Mesenchymal stem cell (in vitro differentiated cells and primary cell): ENCODE data around the gene MAN1B1.

Experiments
- DNase-seq: peaks from one replicate; pipeline ENCODE4 v3.0.0-alpha.2; 2013
- H2AFZ ChIP-seq: one replicate; pipeline ENCODE4 v1.6.1; 2013; ENCODE audit warnings: low read depth, mild to moderate bottlenecking, control low read depth, inconsistent platforms, low read length, moderate library complexity
- H2AK5ac ChIP-seq: 2 replicates; pipeline ENCODE4 v1.6.1; 2013; ENCODE audit warnings: low read length, moderate library complexity, mild to moderate bottlenecking, inconsistent platforms; ENCODE audit not compliant: severe bottlenecking
- H2BK120ac ChIP-seq: one replicate; pipeline ENCODE4 v1.6.1; 2013; ENCODE audit warnings: low read depth, mild to moderate bottlenecking, inconsistent platforms, low read length, moderate library complexity
- H2BK12ac ChIP-seq, 2 experiments: one replicate each; pipeline ENCODE4 v1.6.1; 2013; ENCODE audit warnings: inconsistent platforms in 2 of 2, low read length in 2 of 2, mild to moderate bottlenecking in 2 of 2, moderate library complexity in 2 of 2, control low read depth in 1 of 2
- H2BK15ac ChIP-seq: one replicate; pipeline ENCODE4 v1.6.1; 2013; ENCODE audit warnings: mild to moderate bottlenecking, low read depth, inconsistent platforms; ENCODE audit not compliant: poor library complexity, severe bottlenecking
- H2BK5ac ChIP-seq: 2 replicates; pipeline ENCODE4 v1.6.1; 2013; ENCODE audit warnings: low read depth, mild to moderate bottlenecking, low read length, control low read depth, inconsistent platforms; ENCODE audit not compliant: poor library complexity, severe bottlenecking
- H3K14ac ChIP-seq, 2 experiments: one replicate each; pipeline ENCODE4 v1.6.1; 2013; ENCODE audit warnings: inconsistent platforms in 2 of 2, low read length in 2 of 2, control low read depth in 1 of 2, mild to moderate bottlenecking in 1 of 2, moderate library complexity in 1 of 2
- H3K18ac ChIP-seq, 2 experiments: one replicate each; pipeline ENCODE4 v1.6.1; 2013; ENCODE audit warnings: inconsistent platforms in 2 of 2, low read length in 2 of 2, control low read depth in 1 of 2, low read depth in 1 of 2, mild to moderate bottlenecking in 1 of 2
- H3K23ac ChIP-seq, 2 experiments: one replicate each; pipeline ENCODE4 v1.6.1; 2013; ENCODE audit warnings: inconsistent platforms in 2 of 2, low read length in 2 of 2, mild to moderate bottlenecking in 2 of 2, moderate library complexity in 2 of 2, control low read depth in 1 of 2
- H3K27ac ChIP-seq: 2 replicates; pipeline ENCODE4 v1.5.1; 2013; ENCODE audit warnings: mild to moderate bottlenecking, moderate library complexity, low read length, control low read depth, inconsistent platforms; ENCODE audit not compliant: poor library complexity, severe bottlenecking
- H3K27me3 ChIP-seq, 2 experiments: 2 replicates each; pipeline versions ENCODE4 v1.6.1 to v1.7.0; 2013; ENCODE audit warnings: low read length in 2 of 2, mild to moderate bottlenecking in 2 of 2, moderate library complexity in 2 of 2, control low read depth in 1 of 2, inconsistent platforms in 1 of 2; ENCODE audit not compliant: control insufficient read depth in 1 of 2, insufficient read depth in 1 of 2
- H3K36me3 ChIP-seq, 2 experiments: 2 replicates each; pipeline versions ENCODE4 v1.6.1 to v1.7.0; 2013; ENCODE audit warnings: low read length in 2 of 2, control low read depth in 1 of 2, inconsistent platforms in 1 of 2, low read depth in 1 of 2, mild to moderate bottlenecking in 1 of 2; ENCODE audit not compliant: insufficient read depth in 2 of 2, control insufficient read depth in 1 of 2
- H3K4ac ChIP-seq, 2 experiments: one replicate each; pipeline ENCODE4 v1.6.1; 2013; ENCODE audit warnings: inconsistent platforms in 2 of 2, low read length in 2 of 2, mild to moderate bottlenecking in 2 of 2, moderate library complexity in 2 of 2, control low read depth in 1 of 2, low read depth in 1 of 2
- H3K4me1 ChIP-seq: 2 replicates; pipeline ENCODE4 v1.6.1; 2013; ENCODE audit warnings: low read depth, low read length, control low read depth; ENCODE audit not compliant: control insufficient read depth, insufficient read depth
- H3K4me2 ChIP-seq: 2 replicates; pipeline ENCODE4 v1.6.1; 2013; ENCODE audit warnings: low read length, mild to moderate bottlenecking, inconsistent platforms; ENCODE audit not compliant: poor library complexity, severe bottlenecking
- H3K4me3 ChIP-seq, 2 experiments: 2 replicates each; pipeline versions ENCODE4 v1.5.1 to v1.7.0; 2013; ENCODE audit warnings: low read length in 2 of 2, mild to moderate bottlenecking in 2 of 2, control low read depth in 1 of 2, low read depth in 1 of 2; ENCODE audit not compliant: insufficient read depth in 1 of 2
- H3K79me1 ChIP-seq: replicated peaks from 2 replicates; pipeline ENCODE4 v1.6.1; 2013; ENCODE audit warnings: mild to moderate bottlenecking, control low read depth, low read length, inconsistent platforms; ENCODE audit not compliant: poor library complexity, severe bottlenecking
- H3K9ac ChIP-seq: 2 replicates; pipeline ENCODE4 v1.7.0; 2013; ENCODE audit warnings: mild to moderate bottlenecking, low read length, moderate library complexity
- H3K9me3 ChIP-seq: 2 replicates; pipeline ENCODE4 v1.7.0; 2013; ENCODE audit warnings: mild to moderate bottlenecking, low read length; ENCODE audit not compliant: control insufficient read depth
- H4K8ac ChIP-seq: one replicate; pipeline ENCODE4 v1.6.1; 2013; ENCODE audit warnings: inconsistent platforms, mild to moderate bottlenecking, low read length, moderate library complexity
- H4K91ac ChIP-seq: one replicate; pipeline ENCODE4 v1.6.1; 2013; ENCODE audit warnings: mild to moderate bottlenecking, low read length, inconsistent platforms
- WGBS: methylation state at CpG from one replicate; pipeline ENCODE4 v1.1.7; 2013; ENCODE audit warnings: mixed read lengths; 5-methylcytosine and 5-hydroxymethylcytosine counted together

The MAN1B1 gene

DNA sequence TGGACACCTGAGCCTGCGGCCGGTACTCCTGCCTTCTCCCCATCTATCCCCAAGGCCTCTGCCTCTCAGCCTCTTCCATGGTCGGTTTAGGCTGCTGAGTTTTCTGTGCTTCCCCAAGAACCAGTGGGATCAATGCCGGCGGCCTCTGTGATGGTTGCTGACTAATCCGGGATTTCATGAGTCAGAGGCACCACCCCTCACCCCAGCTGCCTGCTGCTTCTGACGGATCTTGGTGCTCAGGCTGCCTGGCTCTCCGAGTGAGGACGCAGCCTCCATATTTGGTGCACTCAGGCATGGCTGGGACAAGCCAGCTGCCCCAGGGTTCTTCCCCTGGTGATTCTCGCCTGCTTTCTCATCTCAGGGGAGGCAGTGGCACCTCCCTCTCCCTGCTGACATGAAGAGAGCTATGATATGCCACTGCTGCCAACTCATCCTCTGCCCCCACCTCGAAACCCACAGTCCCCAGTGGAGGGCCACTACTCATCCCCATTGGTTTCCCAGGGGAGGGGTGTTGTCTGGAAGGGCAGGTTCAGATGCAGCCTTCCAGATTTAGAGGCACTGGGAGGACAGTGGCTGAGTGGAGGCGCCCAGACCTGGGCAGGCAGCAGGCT, 3.3 kb upstream of the MAN1B1 start:
- peak overlapping the region; percentile 74 for H3K9ac ChIP-seq

DNA sequence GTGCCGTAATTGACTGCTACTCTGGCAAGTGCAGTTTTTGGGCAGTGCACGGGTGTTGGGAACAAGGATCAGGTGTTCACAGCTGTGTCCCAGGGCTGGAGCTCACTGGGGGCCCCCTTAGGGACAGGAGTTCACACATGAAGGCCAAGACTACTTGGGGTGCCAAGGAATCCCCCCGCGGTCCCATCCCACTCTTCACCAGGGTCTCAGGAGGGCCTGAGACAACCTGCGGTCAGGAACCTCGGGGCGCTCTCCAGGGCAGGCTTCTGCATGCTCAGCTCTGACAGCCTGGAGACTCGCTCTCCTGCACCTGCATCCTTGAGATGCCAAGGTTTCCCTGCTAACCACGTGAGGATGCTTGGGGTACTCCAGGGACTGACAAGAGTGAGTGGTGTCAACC, 2.3 kb upstream of the MAN1B1 start:
- H4K91ac ChIP-seq, result no peak overlapping the region
- H3K36me3 ChIP-seq, result peaks cover 40 to 48% of the 10 kb centered on the region in 2 experiments
- no peak overlapping the region for H2BK5ac ChIP-seq
- H3K79me1 ChIP-seq, result peaks cover 37% of the 10 kb centered on the region
- H2BK120ac ChIP-seq, result no peak overlapping the region
- H2BK12ac ChIP-seq, result peak overlapping the region in 1 of 2 experiments; percentile 34
- no peak overlapping the region for H3K23ac ChIP-seq
- H4K8ac ChIP-seq, result peak overlapping the region; percentile 61
- H3K9me3 ChIP-seq, result no peaks in the 10 kb centered on the region
- no peak overlapping the region for H3K4ac ChIP-seq
- H3K18ac ChIP-seq, result no peak overlapping the region
- peaks cover 42% of the 10 kb centered on the region for H3K4me1 ChIP-seq
- H3K4me2 ChIP-seq, result no peak overlapping the region
- no peak overlapping the region for H2BK15ac ChIP-seq
- no peak overlapping the region for H3K4me3 ChIP-seq
- H3K27me3 ChIP-seq, result no peaks in the 10 kb centered on the region
- H3K9ac ChIP-seq, result peak overlapping the region; percentile 62
- H2AK5ac ChIP-seq, result peak overlapping the region; percentile 11
- H3K27ac ChIP-seq, result peak overlapping the region; percentile 85
- no peak for DNase-seq
- 85% methylated on average over 8 of the region's 9 CpGs for WGBS
- H3K14ac ChIP-seq, result no peak overlapping the region
- no peak overlapping the region for H2AFZ ChIP-seq

More for the DNA sequence above, 3.3 kb upstream of the MAN1B1 start:
- peak overlapping the region; percentile 70 for H2AK5ac ChIP-seq
- peak overlapping the region; percentile 92 for H4K91ac ChIP-seq
- no peak overlapping the region for H2AFZ ChIP-seq
- H3K9me3 ChIP-seq, result no peaks in the 10 kb centered on the region
- H3K27ac ChIP-seq, result peak overlapping the region; percentile 85
- H2BK120ac ChIP-seq, result no peak overlapping the region
- peak overlapping the region in 1 of 2 experiments; percentile 37 for H2BK12ac ChIP-seq
- no peak overlapping the region for H2BK5ac ChIP-seq
- peak overlapping the region in 1 of 2 experiments; percentile 9 for H3K14ac ChIP-seq
- peaks cover 36% of the 10 kb centered on the region for H3K79me1 ChIP-seq
- peak overlapping the region; percentile 9 to 25 for H3K4me3 ChIP-seq
- H2BK15ac ChIP-seq, result peak overlapping the region; percentile 62
- H3K27me3 ChIP-seq, result no peaks in the 10 kb centered on the region
- DNase-seq, result peak; percentile 97
- 16% methylated on average over 11 of the region's 12 CpGs for WGBS
- H4K8ac ChIP-seq, result peak overlapping the region; percentile 10
- peak overlapping the region; percentile 8 for H3K4me2 ChIP-seq
- peak overlapping the region; percentile 53 to 78 for H3K4ac ChIP-seq
- peaks cover 45% of the 10 kb centered on the region for H3K4me1 ChIP-seq
- peaks cover 45 to 48% of the 10 kb centered on the region in 2 experiments for H3K36me3 ChIP-seq
- peak overlapping the region; percentile 11 to 64 for H3K18ac ChIP-seq
- no peak overlapping the region for H3K23ac ChIP-seq

DNA sequence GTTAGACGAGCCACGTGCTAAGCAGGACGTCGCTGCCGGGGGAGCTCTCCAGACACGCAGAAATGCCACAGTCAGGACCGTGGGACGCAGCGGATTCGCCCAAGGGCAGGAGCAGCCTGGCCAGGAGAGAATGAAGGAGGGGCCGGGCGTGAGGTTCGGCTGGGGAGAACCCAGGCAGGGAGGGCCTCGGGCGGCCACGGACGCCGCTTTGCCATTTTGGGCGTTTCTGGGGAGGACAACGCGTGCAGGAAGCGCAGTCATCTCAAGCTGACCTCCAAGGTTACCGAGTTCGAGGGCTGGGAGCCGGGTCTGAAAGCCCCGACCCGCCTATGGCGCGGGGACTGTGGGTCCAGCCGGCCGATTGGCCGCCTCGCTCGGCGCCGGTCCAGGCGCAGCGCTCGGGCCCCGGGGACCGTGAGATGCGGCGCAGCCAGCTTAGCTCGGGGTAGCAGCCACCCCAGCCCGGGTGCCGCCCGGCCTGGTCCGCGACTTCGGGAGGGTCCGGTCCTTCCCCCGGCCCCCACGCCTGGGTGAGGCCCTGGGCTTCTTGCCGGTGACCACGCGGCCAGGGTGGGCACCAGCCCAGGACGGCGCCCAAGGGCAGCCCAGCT, 760 bp upstream of the MAN1B1 start:
- Histone ChIP-seq H2BK5ac (peak overlapping the region; percentile 69), H3K9me3 (no peaks in the 10 kb centered on the region), H3K4me2 (peak overlapping the region; percentile 87), H3K23ac (peak overlapping the region in 1 of 2 experiments; percentile 29), H4K91ac (peak overlapping the region; percentile 92), H3K4ac (peak overlapping the region; percentile 94 to 97), H3K18ac (peak overlapping the region; percentile 34 to 55), H2AFZ (no peak overlapping the region), H2BK120ac (peak overlapping the region; percentile 93), H4K8ac (peak overlapping the region; percentile 78), H3K36me3 (peaks cover 40 to 42% of the 10 kb centered on the region in 2 experiments), H3K4me1 (peaks cover 42% of the 10 kb centered on the region), H3K4me3 (peak overlapping the region; percentile 71 to 90), H3K79me1 (peaks cover 39% of the 10 kb centered on the region), H2BK12ac (peak overlapping the region; percentile 46 to 59), H3K27me3 (no peaks in the 10 kb centered on the region), H3K27ac (peak overlapping the region; percentile 45), H2BK15ac (no peak overlapping the region), H3K14ac (peak overlapping the region in 1 of 2 experiments; percentile 96), H3K9ac (peak overlapping the region; percentile 91), H2AK5ac (peak overlapping the region; percentile 35)
- DNase-seq, result peak; percentile 65
- 2% methylated on average over 51 of the region's 58 CpGs for WGBS

DNA sequence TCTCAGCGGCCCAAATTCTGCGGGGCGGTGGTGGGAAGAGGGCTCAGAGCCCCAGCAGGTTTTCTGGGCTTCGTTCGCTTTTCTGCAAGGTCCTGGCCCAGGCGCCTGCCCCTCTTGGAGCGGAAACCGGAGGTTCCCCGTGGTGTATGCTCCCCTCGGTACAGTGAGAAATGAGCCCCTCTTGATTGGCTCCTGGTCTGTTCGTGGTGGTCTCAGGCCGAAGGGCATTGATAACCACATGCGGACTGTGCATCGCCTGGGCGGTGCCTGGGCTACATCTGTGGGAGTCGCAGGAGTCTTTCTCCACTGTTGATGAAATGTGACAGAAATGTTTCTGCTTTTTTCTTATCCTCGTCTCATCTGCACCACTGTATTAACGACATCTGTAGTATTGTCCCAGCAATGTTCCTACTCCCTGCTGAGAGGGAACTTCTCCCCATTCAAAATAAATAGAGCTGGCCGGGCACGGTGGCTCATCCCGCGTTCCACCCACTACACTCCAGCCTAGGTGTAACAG, 682 bp downstream of the MAN1B1 start:
- Histone ChIP-seq H3K4me2 (peak overlapping the region; percentile 89), H3K4ac (peak overlapping the region; percentile 60 to 76), H3K27me3 (no peaks in the 10 kb centered on the region), H2BK12ac (no peak overlapping the region), H2AK5ac (no peak overlapping the region), H2AFZ (peak overlapping the region; percentile 87), H2BK15ac (peak overlapping the region; percentile 44), H3K36me3 (peaks cover 28 to 41% of the 10 kb centered on the region in 2 experiments), H4K8ac (peak overlapping the region; percentile 19), H3K18ac (peak overlapping the region; percentile 80 to 97), H3K9ac (peak overlapping the region; percentile 91), H2BK5ac (no peak overlapping the region), H3K27ac (no peak overlapping the region), H4K91ac (peak overlapping the region; percentile 66), H2BK120ac (no peak overlapping the region), H3K4me1 (peaks cover 37% of the 10 kb centered on the region), H3K4me3 (peak overlapping the region; percentile 90), H3K79me1 (peaks cover 41% of the 10 kb centered on the region), H3K14ac (peak overlapping the region in 1 of 2 experiments; percentile 89), H3K9me3 (no peaks in the 10 kb centered on the region), H3K23ac (peak overlapping the region in 1 of 2 experiments; percentile 86)
- 16% methylated on average over 22 of the region's 22 CpGs for WGBS
- peak; percentile 17 for DNase-seq
